C4-2B (cell line): Measurements from ENCODE around the gene FAM156B.
"Not testable (repeated sequence)": the region's sequence is repeated elsewhere in the genome, so short reads cannot be mapped to it uniquely, and the experiment has no call there.

Experiments
- ZFX ChIP-seq: fragments of 450-650 bp; IDR thresholded peaks from 2 replicates; pipeline ENCODE4 v1.6.1; 2017
- TF ChIP-seq, protein P1 (sequence below): fragments of 450-650 bp; conservative IDR thresholded peaks from 2 replicates; pipeline ENCODE4 v1.5.1; 2017; ENCODE audit warnings: mild to moderate bottlenecking

GRCh38 chrX:52948265-52948664, 51.1 kb downstream of the FAM156B start:
- TF ChIP-seq, protein P1, sequence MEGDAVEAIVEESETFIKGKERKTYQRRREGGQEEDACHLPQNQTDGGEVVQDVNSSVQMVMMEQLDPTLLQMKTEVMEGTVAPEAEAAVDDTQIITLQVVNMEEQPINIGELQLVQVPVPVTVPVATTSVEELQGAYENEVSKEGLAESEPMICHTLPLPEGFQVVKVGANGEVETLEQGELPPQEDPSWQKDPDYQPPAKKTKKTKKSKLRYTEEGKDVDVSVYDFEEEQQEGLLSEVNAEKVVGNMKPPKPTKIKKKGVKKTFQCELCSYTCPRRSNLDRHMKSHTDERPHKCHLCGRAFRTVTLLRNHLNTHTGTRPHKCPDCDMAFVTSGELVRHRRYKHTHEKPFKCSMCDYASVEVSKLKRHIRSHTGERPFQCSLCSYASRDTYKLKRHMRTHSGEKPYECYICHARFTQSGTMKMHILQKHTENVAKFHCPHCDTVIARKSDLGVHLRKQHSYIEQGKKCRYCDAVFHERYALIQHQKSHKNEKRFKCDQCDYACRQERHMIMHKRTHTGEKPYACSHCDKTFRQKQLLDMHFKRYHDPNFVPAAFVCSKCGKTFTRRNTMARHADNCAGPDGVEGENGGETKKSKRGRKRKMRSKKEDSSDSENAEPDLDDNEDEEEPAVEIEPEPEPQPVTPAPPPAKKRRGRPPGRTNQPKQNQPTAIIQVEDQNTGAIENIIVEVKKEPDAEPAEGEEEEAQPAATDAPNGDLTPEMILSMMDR: not testable (repeated sequence)
- TF ChIP-seq ZFX: not testable (repeated sequence)
